GM12891 (cell line): ENCODE results near the gene SART3.

Experiments used
- PAX5 ChIP-seq: IDR thresholded peaks from 2 replicates; pipeline ENCODE4 v1.6.1; 2011; ENCODE audit warnings: low read length, moderate library complexity, mild to moderate bottlenecking; ENCODE audit not compliant: insufficient read depth, severe bottlenecking
- POLR2A ChIP-seq: IDR thresholded peaks from 2 replicates; pipeline ENCODE4 v1.6.1; 2011; ENCODE audit warnings: low read depth, low read length, control low read depth
- POLR2AphosphoS5 ChIP-seq: IDR thresholded peaks from 2 replicates; pipeline ENCODE4 v1.6.1; 2011; ENCODE audit warnings: low read depth, low read length, control low read depth

- TF ChIP-seq POLR2A (no peak), PAX5 (no peak), POLR2AphosphoS5 (no peak)
Measured at GRCh38 chr12:108543652-108544051, 17.3 kb downstream of the SART3 start.
